ENCODE measurements around the gene SPPL2A.
"Not testable (repeated sequence)": the region's sequence is repeated elsewhere in the genome, so short reads cannot be mapped to it uniquely, and the experiment has no call there.

The SPPL2A gene

GRCh38 chr15:50697109-50697797 is 68.3 kb downstream of the SPPL2A start:
- H3K4me3 ChIP-seq (ENCODE audit: low read depth, low read length, poor library complexity, severe bottlenecking), result no peak overlapping the region
- H3K27me3 ChIP-seq (ENCODE audit: insufficient read depth, low read length), result no peaks in the 10 kb centered on the region
- no peaks in the 10 kb centered on the region for H3K4me1 ChIP-seq (ENCODE audit: insufficient read depth, low read length, severe bottlenecking)
- H3K9me2 ChIP-seq (ENCODE audit: low read depth, low read length), result no peaks in the 10 kb centered on the region
- H2AFZ ChIP-seq (ENCODE audit: low read length), result no peak overlapping the region
- H3K27ac ChIP-seq (ENCODE audit: low read depth, low read length, poor library complexity, severe bottlenecking), result no peak overlapping the region
- no peak overlapping the region for H3K9ac ChIP-seq (ENCODE audit: low read length)
- H3K4me2 ChIP-seq (ENCODE audit: low read length), result no peak overlapping the region
- TF ChIP-seq EZH2 (IDR thresholded peaks at IDR 0.05; ENCODE audit: borderline replicate concordance, low read length), result no peak
- TF ChIP-seq CTCF (IDR thresholded peaks at IDR 0.05; ENCODE audit: low read length), result no peak
- no peaks in the 10 kb centered on the region for H3K36me3 ChIP-seq (ENCODE audit: insufficient read depth, low read length)
- H4K20me1 ChIP-seq (ENCODE audit: insufficient read depth, low read length), result no peaks in the 10 kb centered on the region
- no peaks in the 10 kb centered on the region for H3K79me2 ChIP-seq (ENCODE audit: insufficient read depth, low read length)
- no peaks in the 10 kb centered on the region for H3K9me3 ChIP-seq (ENCODE audit: low read length)
- peaks cover under 1% of the 10 kb centered on the region; the same call in 1 of the 2 replicates for H3F3A ChIP-seq (ENCODE audit: insufficient read depth, low read length)

- H3K4me2 ChIP-seq (ENCODE audit: low read length); H2AFZ ChIP-seq (ENCODE audit: low read length): not testable (repeated sequence)
Observed at GRCh38 chr15:50694634-50695165, 70.8 kb downstream of the SPPL2A start.

GRCh38 chr15:50687302-50687902 is 78.1 kb downstream of the SPPL2A start:
- Histone ChIP-seq H3K9me3 (ENCODE audit: low read length) (no peaks in the 10 kb centered on the region), H2AFZ (ENCODE audit: low read length) (no peak overlapping the region), H3K4me2 (ENCODE audit: low read length) (peak overlapping the region; percentile 76), H3K79me2 (ENCODE audit: insufficient read depth, low read length) (peaks cover 41% of the 10 kb centered on the region), H3K9me2 (ENCODE audit: low read depth, low read length) (no peaks in the 10 kb centered on the region), H3F3A (ENCODE audit: insufficient read depth, low read length) (no peaks in the 10 kb centered on the region), H3K9ac (ENCODE audit: low read length) (peak overlapping the region; percentile 82), H4K20me1 (ENCODE audit: insufficient read depth, low read length) (no peaks in the 10 kb centered on the region), H3K4me1 (ENCODE audit: insufficient read depth, low read length, severe bottlenecking) (peaks cover 22% of the 10 kb centered on the region), H3K36me3 (ENCODE audit: insufficient read depth, low read length) (peaks cover 24% of the 10 kb centered on the region), H3K27me3 (ENCODE audit: insufficient read depth, low read length) (no peaks in the 10 kb centered on the region), H3K4me3 (ENCODE audit: low read depth, low read length, poor library complexity, severe bottlenecking) (peak overlapping the region; percentile 100), H3K27ac (ENCODE audit: low read depth, low read length, poor library complexity, severe bottlenecking) (peak overlapping the region; percentile 56)
- no peak for TF ChIP-seq EZH2 (IDR thresholded peaks at IDR 0.05; ENCODE audit: borderline replicate concordance, low read length)
- no peak for TF ChIP-seq CTCF (IDR thresholded peaks at IDR 0.05; ENCODE audit: low read length)

More at GRCh38 chr15:50694634-50695165, 70.8 kb downstream of the SPPL2A start:
- H4K20me1 ChIP-seq (ENCODE audit: insufficient read depth, low read length); H3K4me3 ChIP-seq (ENCODE audit: low read depth, low read length, poor library complexity, severe bottlenecking); H3K79me2 ChIP-seq (ENCODE audit: insufficient read depth, low read length); H3F3A ChIP-seq (ENCODE audit: insufficient read depth, low read length); H3K27ac ChIP-seq (ENCODE audit: low read depth, low read length, poor library complexity, severe bottlenecking); H3K9me3 ChIP-seq (ENCODE audit: low read length); H3K4me1 ChIP-seq (ENCODE audit: insufficient read depth, low read length, severe bottlenecking); H3K27me3 ChIP-seq (ENCODE audit: insufficient read depth, low read length); H3K9ac ChIP-seq (ENCODE audit: low read length); H3K9me2 ChIP-seq (ENCODE audit: low read depth, low read length); H3K36me3 ChIP-seq (ENCODE audit: insufficient read depth, low read length): not testable (repeated sequence)

All from OCI-LY1 (cell line).